B cell (primary cell): ENCODE results near the gene HLA-DQA1. TPM values are rescaled to one million over a fixed set of nuclear protein-coding genes. Genes with fewer than 3 reads are reported as not detected.

Experiments used
- ATAC-seq: fragments of 200-7000 bp; cut with Tn5 transposase; one replicate; pipeline ENCODE4 v1.10.0; 2021; ENCODE audit warnings: low read depth, mild to moderate bottlenecking, moderate number of reproducible peaks, moderate library complexity
- CTCF ChIA-PET: fragments of 350-600 bp; sonication (Branson Sonifier 250); formaldehyde crosslinking; loops from one replicate; lab custom pipeline; 2021; ENCODE audit warnings: antibody characterized with exemption, inconsistent platforms; lab: Charles Lee
- POLR2A ChIA-PET: fragments of 350-600 bp; sonication (Branson Sonifier 250); formaldehyde crosslinking; loops from one replicate; lab custom pipeline; 2021; ENCODE audit warnings: antibody characterized with exemption; lab: Charles Lee
- DNase-seq: peaks from one replicate; pipeline ENCODE4 v3.0.0; 2013
- H2AFZ ChIP-seq: 2 replicates; pipeline ENCODE4 v1.6.1; 2012; ENCODE audit warnings: mild to moderate bottlenecking, low read depth, low read length; ENCODE audit not compliant: insufficient read depth, poor library complexity, severe bottlenecking
- H3K27ac ChIP-seq, 2 donors: 1 replicate in 1 of 2; 2 replicates in 1 of 2; pipeline ENCODE4 v1.5.1; 2012 to 2013; ENCODE audit warnings: low read length in 2 of 2, mild to moderate bottlenecking in 2 of 2, moderate library complexity in 1 of 2
- H3K27me3 ChIP-seq, 4 experiments: fragments of 200-600 bp in 1 of 4; sonication (generic) in 1 of 4; replicated peaks in 1 of 4; 1 replicate in 2 of 4; 2 replicates in 2 of 4; pipeline versions ENCODE4 v1.6.1 to v1.7.0; 2013 to 2016; ENCODE audit warnings: low read length in 3 of 4, mild to moderate bottlenecking in 2 of 4, mixed read lengths in 1 of 4, moderate library complexity in 1 of 4; ENCODE audit not compliant: insufficient read depth in 4 of 4, control insufficient read depth in 3 of 4; ENCODE audit errors: control extremely low read depth in 1 of 4
- H3K36me3 ChIP-seq, 2 experiments: replicated peaks in 1 of 2; 1 replicate in 1 of 2; 2 replicates in 1 of 2; pipeline versions ENCODE4 v1.6.1 to v1.7.1; 2013; ENCODE audit warnings: low read length in 1 of 2; ENCODE audit not compliant: insufficient read depth in 2 of 2, control insufficient read depth in 1 of 2; ENCODE audit errors: control extremely low read depth in 1 of 2, extremely low read depth in 1 of 2
- H3K4me1 ChIP-seq, 2 donors: fragments of 200-600 bp in 1 of 2; sonication (generic) in 1 of 2; 1 replicate in 1 of 2; 2 replicates in 1 of 2; pipeline versions ENCODE4 v1.5.1 to v1.6.1; 2013 to 2017; ENCODE audit warnings: low read length in 2 of 2; ENCODE audit not compliant: control insufficient read depth in 2 of 2, insufficient read depth in 2 of 2
- H3K4me2 ChIP-seq: replicated peaks from 2 replicates; pipeline ENCODE3; 2012; ENCODE audit warnings: mild to moderate bottlenecking, low read depth, low read length; ENCODE audit not compliant: poor library complexity, severe bottlenecking
- H3K4me3 ChIP-seq, 5 experiments: fragments of 200-600 bp in 1 of 5; sonication (generic) in 1 of 5; 1 replicate in 3 of 5; 2 replicates in 2 of 5; pipeline versions ENCODE4 v1.5.1 to v1.7.0; 2011 to 2016; ENCODE audit warnings: low read length in 4 of 5, mild to moderate bottlenecking in 4 of 5, low read depth in 2 of 5, control low read depth in 1 of 5, moderate library complexity in 1 of 5; ENCODE audit not compliant: insufficient read depth in 1 of 5; ENCODE audit errors: control extremely low read depth in 1 of 5, extremely low read depth in 1 of 5
- H3K79me2 ChIP-seq: fragments of 200-600 bp; sonication (generic); one replicate; pipeline ENCODE4 v1.6.0; 2016; ENCODE audit warnings: low read length; ENCODE audit not compliant: control insufficient read depth, insufficient read depth
- H3K9ac ChIP-seq: fragments of 200-600 bp; sonication (generic); 2 replicates; pipeline ENCODE4 v1.6.1; 2017; ENCODE audit warnings: mild to moderate bottlenecking, low read length, moderate library complexity
- H3K9me3 ChIP-seq, 3 donors: one replicate each; pipeline versions ENCODE4 v1.6.1 to v1.7.1; 2013; ENCODE audit warnings: low read length in 2 of 3; ENCODE audit not compliant: control insufficient read depth in 2 of 3, insufficient read depth in 1 of 3; ENCODE audit errors: control extremely low read depth in 1 of 3
- H4K20me1 ChIP-seq: 2 replicates; pipeline ENCODE4 v1.6.0; 2012; ENCODE audit warnings: mild to moderate bottlenecking, low read length; ENCODE audit not compliant: insufficient read depth, control insufficient read depth, poor library complexity, severe bottlenecking
- H3K27ac Mint-ChIP-seq: one replicate; pipeline ENCODE4 v1.8.0; 2021; ENCODE audit warnings: mixed read lengths
- H3K27me3 Mint-ChIP-seq: one replicate; pipeline ENCODE4 v1.8.0; 2021; ENCODE audit warnings: mixed read lengths
- H3K4me1 Mint-ChIP-seq: one replicate; pipeline ENCODE4 v1.8.0; 2021; ENCODE audit warnings: mixed read lengths
- H3K4me3 Mint-ChIP-seq: one replicate; pipeline ENCODE4 v1.8.0; 2021; ENCODE audit warnings: mixed read lengths
- H3K9me3 Mint-ChIP-seq: one replicate; pipeline ENCODE4 v1.8.0; 2022; ENCODE audit warnings: mixed read lengths; ENCODE audit not compliant: insufficient read depth
- CTCF ChIP-seq: fragments of 200-600 bp; IDR thresholded peaks from one replicate; pipeline ENCODE4 v1.8.0; 2022; ENCODE audit warnings: antibody characterized with exemption, mild to moderate bottlenecking
- EZH2 ChIP-seq: IDR thresholded peaks from 2 replicates; pipeline ENCODE4 v1.6.1; 2012; ENCODE audit warnings: borderline replicate concordance, low read depth, mild to moderate bottlenecking, moderate library complexity, low read length; ENCODE audit not compliant: insufficient read depth, poor library complexity, severe bottlenecking
- WGBS: methylation state at CpG from one replicate; pipeline ENCODE4 v1.1.5; 2013; ENCODE audit warnings: missing lambda C conversion rate; ENCODE audit not compliant: insufficient coverage; 5-methylcytosine and 5-hydroxymethylcytosine counted together
- intact Hi-C: fragments of 100-400 bp; cut with micrococcal nuclease; formaldehyde crosslinking; loops from one replicate; pipeline ENCODE4 v1.10.0; 2022
- polyA plus RNA-seq: library from polyadenylated mRNA; depleted of rRNA; stranded (reverse); fragments of >200 nt; gene quantifications from 2 replicates; pipeline ENCODE4 v1.2.3, GENCODE V29; 2012
- total RNA-seq, 2 donors: library from RNA; stranded (reverse); fragments of 120-200 nt in 1 of 2; gene quantifications; 1 replicate in 1 of 2; 2 replicates in 1 of 2; pipeline versions ENCODE4 v1.2.3 to v1.2.4, GENCODE V29; 2013 to 2022

Gene HLA-DQA1
- total and polyA plus RNA-seq, 2 donors (not counting 1 experiment from before 2014, with no cell fraction given), result 486 to 489 TPM

GRCh38 chr6:32604434-32604877 is 32.8 kb upstream of the HLA-DQA1 start:
- no CpG with 5 or more reads among the region's 3 CpGs for WGBS
- DNase-seq (peak; percentile 87), ATAC-seq (peak; percentile 74)
- peak overlapping the region in 4 of 5 experiments; percentile 39 to 57 (median 42) for H3K4me3 ChIP-seq
- H2AFZ ChIP-seq, result no peak overlapping the region
- peak overlapping the region; percentile 99 to 100 for H3K27ac ChIP-seq
- ChIA-PET CTCF (interaction anchor here (0.6 to 1.5 kb wide), 3 partner anchors 18 to 166 kb away, joined by 3 to 8 read pairs (median 4); partner anchors contain the start of gene HLA-DQA1), POLR2A (interaction anchor here (0.6 to 2.1 kb wide), 15 partner anchors 11 to 339 kb away, joined by 3 to 29 read pairs (median 4); partner anchors contain the start of genes HLA-DQA1, HLA-DRB1 and HLA-DRB5)
- no peaks in the 10 kb centered on the region for H4K20me1 ChIP-seq
- peaks cover 0 to under 1% (median 0%) of the 10 kb centered on the region in 3 donors for H3K9me3 ChIP-seq
- peak overlapping the region; percentile 87 for H3K4me3 Mint-ChIP-seq
- H3K9ac ChIP-seq, result peak overlapping the region; percentile 79
- no peaks in the 10 kb centered on the region for H3K36me3 ChIP-seq
- peaks cover 69% of the 10 kb centered on the region for H3K4me1 Mint-ChIP-seq
- no peaks in the 10 kb centered on the region for H3K9me3 Mint-ChIP-seq
- peak overlapping the region; percentile 97 for H3K27ac Mint-ChIP-seq
- H3K4me2 ChIP-seq, result peak overlapping the region; percentile 72
- intact Hi-C loops, result loop anchor here (1.0 to 10.0 kb wide), 5 partner anchors 19 to 340 kb away; partner anchors contain the start of genes HLA-DMB, HLA-DQA1 and HLA-DQB1
- no peak for TF ChIP-seq EZH2
- TF ChIP-seq CTCF, result no peak
- no peaks in the 10 kb centered on the region for H3K27me3 ChIP-seq
- peaks cover 52 to 57% of the 10 kb centered on the region in 2 donors for H3K4me1 ChIP-seq
- peaks cover 11% of the 10 kb centered on the region for H3K79me2 ChIP-seq
- no peaks in the 10 kb centered on the region for H3K27me3 Mint-ChIP-seq
